BLaER1 (cell line): ENCODE measurements around the gene TMEM183A.

Experiments
- H3K27ac ChIP-seq: shearing (Covaris generic); formaldehyde crosslinking; 2 replicates; pipeline ENCODE4 v1.8.1; 2022
- H3K27me3 ChIP-seq: shearing (Covaris generic); formaldehyde crosslinking; 2 replicates; pipeline ENCODE4 v1.8.1; 2022
- H3K36me3 ChIP-seq: shearing (Covaris generic); formaldehyde crosslinking; 2 replicates; pipeline ENCODE4 v1.8.1; 2022
- H3K4me1 ChIP-seq: shearing (Covaris generic); formaldehyde crosslinking; 2 replicates; pipeline ENCODE4 v1.8.1; 2022
- H3K4me2 ChIP-seq: shearing (Covaris generic); formaldehyde crosslinking; 2 replicates; pipeline ENCODE4 v1.8.1; 2022
- H3K4me3 ChIP-seq: shearing (Covaris generic); formaldehyde crosslinking; 2 replicates; pipeline ENCODE4 v1.8.1; 2022
- H3K9ac ChIP-seq: shearing (Covaris generic); formaldehyde crosslinking; 2 replicates; pipeline ENCODE4 v1.8.1; 2022
- H3K9me3 ChIP-seq: shearing (Covaris generic); formaldehyde crosslinking; 2 replicates; pipeline ENCODE4 v1.8.1; 2022
- H4K20me1 ChIP-seq: shearing (Covaris generic); formaldehyde crosslinking; 2 replicates; pipeline ENCODE4 v1.8.1; 2022
- Cebpa-rat ChIP-seq: shearing (Covaris generic); IDR thresholded peaks from 2 replicates; pipeline ENCODE4 v1.8.1; 2022

Gene TMEM183A

GRCh38 chr1:203036135-203036534, 29.0 kb downstream of the TMEM183A start:
- Histone ChIP-seq H3K4me2 (peak overlapping the region; percentile 89), H3K9ac (peak overlapping the region; percentile 65), H3K4me3 (0 out of 2 replicates have a peak overlapping the region, but pooled peaks have one; percentile 21), H3K27ac (peak overlapping the region; percentile 87), H4K20me1 (no peaks in the 10 kb centered on the region), H3K9me3 (no peaks in the 10 kb centered on the region), H3K36me3 (peaks cover 3% of the 10 kb centered on the region; the same call in 1 of the 2 replicates), H3K4me1 (peaks cover 100% of the 10 kb centered on the region), H3K27me3 (no peaks in the 10 kb centered on the region)
- no peak for TF ChIP-seq Cebpa-rat

GRCh38 chr1:203036537-203036936, 29.4 kb downstream of the TMEM183A start:
- Histone ChIP-seq H3K27me3 (no peaks in the 10 kb centered on the region), H3K36me3 (peaks cover 7% of the 10 kb centered on the region; the same call in 1 of the 2 replicates), H3K4me1 (peaks cover 100% of the 10 kb centered on the region), H3K4me3 (0 out of 2 replicates have a peak overlapping the region, but pooled peaks have one; percentile 21), H3K9ac (peak overlapping the region; percentile 65), H3K9me3 (no peaks in the 10 kb centered on the region), H4K20me1 (no peaks in the 10 kb centered on the region), H3K4me2 (peak overlapping the region; percentile 89), H3K27ac (peak overlapping the region; percentile 87)
- TF ChIP-seq Cebpa-rat = no peak

- peaks cover 98% of the 10 kb centered on the region for H3K4me1 ChIP-seq
- H3K9ac ChIP-seq = peak overlapping the region; percentile 65
- H3K9me3 ChIP-seq = no peaks in the 10 kb centered on the region
- H3K36me3 ChIP-seq = peaks cover 18% of the 10 kb centered on the region; the same call in 1 of the 2 replicates
- peak overlapping the region; percentile 89 for H3K4me2 ChIP-seq
- H4K20me1 ChIP-seq = no peaks in the 10 kb centered on the region
- TF ChIP-seq Cebpa-rat = no peak
- peak overlapping the region; percentile 87 for H3K27ac ChIP-seq
- 0 out of 2 replicates have a peak overlapping the region, but pooled peaks have one; percentile 50 for H3K4me3 ChIP-seq
- H3K27me3 ChIP-seq = no peaks in the 10 kb centered on the region
These were observed 30.5 kb downstream of the TMEM183A start for GRCh38 chr1:203037509-203038190.

- TF ChIP-seq Cebpa-rat = no peak
- Histone ChIP-seq H3K9me3 (no peaks in the 10 kb centered on the region), H3K4me1 (peaks cover 91% of the 10 kb centered on the region), H3K27ac (peak overlapping the region; percentile 87), H3K4me3 (peak overlapping the region; percentile 50), H4K20me1 (no peaks in the 10 kb centered on the region), H3K4me2 (peak overlapping the region; percentile 89), H3K36me3 (peaks cover 24% of the 10 kb centered on the region), H3K9ac (peak overlapping the region; percentile 70), H3K27me3 (no peaks in the 10 kb centered on the region)
These were observed 31.1 kb downstream of the TMEM183A start for GRCh38 chr1:203038217-203038741.

GRCh38 chr1:203038891-203039608, 31.9 kb downstream of the TMEM183A start:
- peak overlapping the region; percentile 89 for H3K4me2 ChIP-seq
- peak overlapping the region; percentile 50 for H3K4me3 ChIP-seq
- peak overlapping the region; percentile 87 for H3K27ac ChIP-seq
- peak overlapping the region; percentile 70 for H3K9ac ChIP-seq
- H4K20me1 ChIP-seq = no peaks in the 10 kb centered on the region
- H3K4me1 ChIP-seq = peaks cover 84% of the 10 kb centered on the region
- TF ChIP-seq Cebpa-rat = no peak
- no peaks in the 10 kb centered on the region for H3K9me3 ChIP-seq
- no peaks in the 10 kb centered on the region for H3K27me3 ChIP-seq
- H3K36me3 ChIP-seq = peaks cover 32% of the 10 kb centered on the region

GRCh38 chr1:203039609-203040512, 32.7 kb downstream of the TMEM183A start:
- Histone ChIP-seq H3K27ac (peak overlapping the region; percentile 65), H3K4me1 (peaks cover 76% of the 10 kb centered on the region), H3K4me2 (peak overlapping the region; percentile 89), H3K9me3 (no peaks in the 10 kb centered on the region), H4K20me1 (no peaks in the 10 kb centered on the region), H3K4me3 (no peak overlapping the region), H3K36me3 (peaks cover 40% of the 10 kb centered on the region), H3K9ac (peak overlapping the region; percentile 56), H3K27me3 (no peaks in the 10 kb centered on the region)
- no peak for TF ChIP-seq Cebpa-rat

- peak overlapping the region; percentile 89 for H3K4me2 ChIP-seq
- H3K36me3 ChIP-seq = peaks cover 49% of the 10 kb centered on the region
- peak overlapping the region; percentile 65 for H3K27ac ChIP-seq
- H3K27me3 ChIP-seq = no peaks in the 10 kb centered on the region
- H3K9ac ChIP-seq = no peak overlapping the region; the same call in 1 of the 2 replicates
- peaks cover 67% of the 10 kb centered on the region for H3K4me1 ChIP-seq
- no peak overlapping the region for H3K4me3 ChIP-seq
- H4K20me1 ChIP-seq = no peaks in the 10 kb centered on the region
- no peak for TF ChIP-seq Cebpa-rat
- H3K9me3 ChIP-seq = no peaks in the 10 kb centered on the region
These were observed 33.5 kb downstream of the TMEM183A start for GRCh38 chr1:203040513-203041275.

GRCh38 chr1:203041351-203041932, 34.3 kb downstream of the TMEM183A start:
- no peak for TF ChIP-seq Cebpa-rat
- Histone ChIP-seq H3K36me3 (peaks cover 56% of the 10 kb centered on the region), H3K4me2 (peak overlapping the region; percentile 89; the same call in 1 of the 2 replicates), H3K9ac (no peak overlapping the region), H4K20me1 (no peaks in the 10 kb centered on the region), H3K27me3 (no peaks in the 10 kb centered on the region), H3K27ac (peak overlapping the region; percentile 65; the same call in 1 of the 2 replicates), H3K4me1 (peaks cover 65% of the 10 kb centered on the region), H3K9me3 (no peaks in the 10 kb centered on the region), H3K4me3 (no peak overlapping the region)
